ENCODE measurements around the gene CMIP.

CMIP gene

DNA sequence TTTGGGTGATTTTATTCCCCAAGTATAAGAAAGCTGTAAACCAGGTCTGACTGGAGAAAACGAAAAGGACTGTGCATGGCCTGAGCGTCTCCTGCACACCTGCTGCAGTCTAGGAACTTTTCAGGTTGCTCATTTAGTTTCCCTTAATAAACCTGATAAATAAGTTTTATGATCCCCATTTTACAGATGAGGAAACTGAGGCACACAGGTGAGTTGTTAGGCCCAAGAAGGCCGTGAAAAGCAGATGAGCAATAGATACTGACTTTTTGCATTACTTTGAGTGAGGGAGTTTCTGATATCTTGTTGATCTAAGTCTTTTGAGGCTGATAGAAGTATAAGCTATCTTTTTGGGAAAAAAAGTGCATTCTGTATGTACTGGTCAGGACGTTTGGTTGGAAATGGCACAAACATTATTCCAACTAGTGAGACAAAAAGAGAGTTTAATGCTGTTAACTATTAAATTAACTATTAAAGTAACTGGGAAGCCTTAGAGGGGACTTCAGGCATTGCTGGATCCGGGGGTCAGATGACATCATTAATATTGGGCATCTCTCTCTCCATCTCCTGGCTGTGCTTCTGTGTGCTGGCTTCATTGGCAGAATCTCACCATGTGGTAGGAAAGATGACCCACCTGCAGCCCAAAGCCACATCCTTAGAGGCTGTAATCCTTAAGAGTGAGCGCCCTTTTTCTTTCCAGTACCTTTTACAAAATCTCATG lies 163.4 kb downstream of the CMIP start:
- no peak for DNase-seq (ENCODE audit: low read depth)

DNA sequence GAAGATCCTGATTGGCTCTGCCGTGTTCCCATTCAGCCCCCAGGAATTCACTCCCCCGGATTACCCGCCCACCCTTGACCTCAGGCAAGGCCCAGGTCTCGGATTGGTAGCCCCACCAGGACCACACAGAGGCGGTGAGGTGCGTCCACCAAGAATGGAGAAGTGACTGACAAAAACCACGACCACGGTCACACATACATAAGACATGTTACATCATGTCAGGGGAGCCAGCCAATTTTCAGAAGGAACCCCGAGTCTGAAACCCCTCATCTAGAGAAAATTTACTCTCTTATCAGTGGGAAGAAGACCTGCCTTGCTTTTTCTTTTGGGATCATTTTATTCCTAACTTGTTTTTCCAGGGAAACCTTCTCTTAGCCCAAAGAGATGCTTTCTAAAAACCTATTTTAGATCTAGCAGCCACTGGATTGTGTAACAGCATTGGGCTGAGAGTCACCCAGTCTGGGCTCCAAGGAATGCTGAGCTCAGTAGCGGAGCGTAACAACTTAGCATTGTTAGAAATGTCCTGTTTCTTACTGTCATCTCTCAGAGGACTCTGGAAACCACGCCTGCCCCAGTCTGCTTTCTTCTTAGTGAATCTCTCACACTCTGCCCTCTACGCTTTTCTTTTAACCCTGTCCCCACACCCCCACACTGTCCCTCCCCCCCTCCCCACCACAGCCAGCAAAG lies 164.1 kb downstream of the CMIP start:
- DNase-seq (ENCODE audit: low read depth), result no peak

- DNase-seq (ENCODE audit: low read depth), result no peak
Observed at GRCh38 chr16:81609323-81609892, 164.8 kb downstream of the CMIP start.

DNA sequence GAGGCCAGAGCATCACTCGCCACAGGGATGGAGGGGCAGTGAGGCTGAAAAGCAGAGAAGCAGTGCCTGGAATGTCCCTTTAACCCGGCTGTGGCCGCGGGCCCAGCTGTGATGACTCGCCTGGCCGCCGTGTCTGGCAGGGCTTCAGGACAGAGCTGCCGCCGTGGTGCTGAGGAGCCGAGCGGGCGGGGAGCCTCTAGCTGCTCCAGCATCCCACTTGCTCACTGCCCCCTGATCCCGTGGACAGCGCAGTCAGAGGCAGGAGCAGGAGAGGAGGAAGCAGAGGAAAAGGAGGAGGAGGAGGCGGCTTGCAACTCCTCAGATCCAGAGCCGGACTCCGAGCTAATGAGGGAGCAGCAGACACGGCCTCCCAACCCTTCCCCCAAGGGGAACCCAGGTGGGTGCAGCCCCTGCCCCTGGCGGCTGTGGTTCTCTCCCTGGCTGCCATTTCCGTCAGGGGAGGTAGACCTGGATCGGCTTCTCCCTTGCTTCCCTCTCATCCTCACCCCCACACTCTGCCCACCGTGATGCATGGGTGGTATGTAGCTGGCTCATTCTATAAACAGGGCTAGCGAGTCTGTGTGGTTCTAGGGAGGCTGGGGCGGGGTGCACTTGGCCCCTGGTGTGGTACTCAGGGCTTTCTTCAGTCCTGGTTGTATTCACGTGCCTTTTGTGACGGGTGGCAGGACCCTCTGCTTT lies 165.7 kb downstream of the CMIP start:
- DNase-seq (ENCODE audit: low read depth), result peak; percentile 54

GRCh38 chr16:81610936-81611335 lies 166.3 kb downstream of the CMIP start:
- DNase-seq (ENCODE audit: low read depth), result no peak

DNA sequence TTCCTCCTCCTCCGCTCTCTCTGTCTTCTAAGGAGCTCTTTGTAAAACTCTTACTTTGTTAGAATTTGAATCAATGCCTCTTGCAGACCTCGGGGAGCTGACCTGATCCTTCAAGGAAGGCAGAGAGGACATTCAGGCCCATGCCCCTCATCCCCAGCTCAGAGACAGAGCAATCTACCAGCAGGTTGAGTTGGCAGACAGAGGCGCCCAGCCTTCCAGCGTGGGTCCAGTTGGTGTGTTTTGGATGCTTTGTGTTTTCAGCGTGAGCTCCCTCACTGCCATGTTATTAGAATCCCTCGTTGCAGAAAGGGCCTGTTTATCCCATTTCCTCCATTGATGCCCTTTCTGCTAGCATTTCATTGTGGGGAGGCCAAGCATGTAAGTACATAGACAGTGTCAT lies 167.1 kb downstream of the CMIP start:
- DNase-seq (ENCODE audit: low read depth), result no peak

GRCh38 chr16:81612351-81613163 lies 167.9 kb downstream of the CMIP start:
- DNase-seq (ENCODE audit: low read depth), result no peak

- no peak for DNase-seq (ENCODE audit: low read depth)
Observed at GRCh38 chr16:81614171-81614570, 169.6 kb downstream of the CMIP start.

DNA sequence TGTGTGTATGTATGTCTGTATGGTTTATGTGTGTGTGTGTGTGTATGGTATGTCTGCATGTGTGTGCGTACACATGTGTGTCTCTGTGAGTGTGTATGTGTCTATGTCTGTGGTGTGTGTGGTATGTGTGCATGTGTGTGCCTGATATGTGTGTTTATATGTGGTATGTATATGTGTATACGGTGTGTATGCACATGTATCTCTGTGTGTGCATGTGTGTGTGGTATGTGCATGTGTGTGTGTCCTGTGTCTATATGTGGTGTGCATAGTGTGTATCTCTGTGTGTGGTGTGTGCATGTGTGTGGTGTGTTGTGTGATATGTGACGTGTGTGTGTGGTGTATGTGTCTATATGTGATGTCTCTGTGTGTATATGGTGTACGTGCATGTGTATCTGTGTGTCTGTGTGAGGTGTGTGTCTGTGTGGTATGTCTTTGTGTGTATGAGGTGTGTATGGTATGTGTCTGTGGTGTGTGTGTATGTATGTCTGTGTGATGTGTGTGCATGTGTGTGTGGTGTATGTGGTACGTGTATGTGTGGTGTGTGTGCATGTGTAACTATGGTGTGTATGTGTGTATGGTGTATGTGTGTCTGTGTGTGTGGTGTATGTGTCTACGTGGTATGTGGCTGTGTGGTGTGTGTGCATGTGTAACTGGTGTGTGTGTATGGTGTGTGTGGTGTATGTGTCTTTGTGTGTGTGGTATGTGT lies 170.2 kb downstream of the CMIP start:
- DNase-seq (ENCODE audit: low read depth), result no peak

DNA sequence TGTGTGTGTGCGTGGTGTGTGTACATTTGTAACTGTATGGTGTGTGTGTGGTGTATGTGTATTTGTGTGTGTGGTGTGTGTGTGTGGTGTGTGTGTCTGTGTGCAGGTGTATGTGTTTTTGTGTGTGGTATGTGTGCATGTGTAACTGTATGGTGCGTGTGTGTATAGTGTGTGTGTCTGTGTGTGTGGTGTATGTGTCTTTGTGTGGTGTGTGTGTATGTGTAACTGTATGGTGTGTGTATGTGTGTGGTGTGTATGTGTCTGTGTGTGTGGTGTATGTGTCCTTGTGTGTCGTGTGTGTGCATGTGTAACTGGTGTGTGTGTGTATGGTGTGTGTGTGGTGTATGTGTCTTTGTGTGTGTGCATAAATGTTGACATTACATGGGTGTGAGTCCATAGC lies 170.8 kb downstream of the CMIP start:
- DNase-seq (ENCODE audit: low read depth), result no peak

- no peak for DNase-seq (ENCODE audit: low read depth)
Observed at GRCh38 chr16:81615833-81616232, 171.2 kb downstream of the CMIP start.

- no peak for DNase-seq (ENCODE audit: low read depth)
Observed at GRCh38 chr16:81616321-81617020, 171.9 kb downstream of the CMIP start.

DNA sequence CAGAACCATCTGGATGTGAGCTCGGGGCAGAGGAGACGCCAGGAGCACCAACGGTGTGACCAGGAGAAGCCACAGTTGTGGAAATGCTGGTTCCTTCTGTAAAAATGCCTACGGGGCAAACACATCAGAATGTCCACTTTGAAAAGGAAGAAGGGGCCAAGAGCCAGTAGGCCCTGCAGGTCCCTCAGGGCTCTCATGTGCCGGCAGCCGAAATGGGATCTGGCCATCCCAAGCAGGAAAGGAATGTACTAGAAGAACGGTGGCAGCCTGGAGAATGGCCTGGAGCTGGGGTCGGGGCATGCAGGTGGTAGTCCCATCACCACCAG lies 172.4 kb downstream of the CMIP start:
- no peak for DNase-seq (ENCODE audit: low read depth)

- no peak for DNase-seq (ENCODE audit: low read depth)
Observed at GRCh38 chr16:81618187-81618586, 173.6 kb downstream of the CMIP start.

DNA sequence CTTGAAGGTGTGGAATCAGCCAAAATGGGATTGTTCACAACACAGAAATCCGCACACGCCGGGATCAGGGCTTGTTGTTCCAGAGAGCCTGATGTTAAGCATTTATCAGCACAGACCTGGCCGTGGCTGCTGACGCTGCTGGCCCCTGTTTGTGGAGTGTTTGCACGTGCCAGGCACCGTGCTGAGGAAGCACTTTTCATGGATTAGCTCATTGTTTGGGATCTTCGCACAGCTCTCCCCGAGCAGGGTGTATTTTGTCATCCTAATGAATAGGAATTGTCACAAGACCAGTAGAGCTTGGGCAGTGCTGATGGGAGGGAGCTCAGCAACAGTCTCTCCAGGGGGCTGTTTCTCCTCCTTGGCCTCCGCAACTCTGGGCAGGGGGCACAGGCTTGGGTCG lies 174.1 kb downstream of the CMIP start:
- DNase-seq (ENCODE audit: low read depth), result no peak

DNA sequence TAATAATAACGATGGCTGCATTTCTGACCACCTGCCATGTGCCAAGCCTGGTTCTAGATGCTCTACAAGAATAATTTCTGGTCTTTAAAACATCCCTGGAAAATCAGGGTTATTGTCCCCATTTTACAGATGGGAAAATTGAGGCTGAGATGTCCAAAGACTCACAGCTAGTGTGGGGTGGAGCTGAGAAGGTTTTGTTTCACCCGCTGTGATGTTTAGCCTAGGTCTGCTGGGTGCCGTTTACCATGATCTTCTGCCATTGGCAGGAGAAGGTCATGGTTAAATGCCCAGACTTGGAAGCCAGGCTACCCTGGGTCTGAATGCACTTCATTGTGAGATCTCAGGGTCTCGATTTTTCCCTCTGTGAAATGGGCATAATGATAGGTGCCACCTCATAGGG lies 175.4 kb downstream of the CMIP start:
- DNase-seq (ENCODE audit: low read depth), result no peak

DNA sequence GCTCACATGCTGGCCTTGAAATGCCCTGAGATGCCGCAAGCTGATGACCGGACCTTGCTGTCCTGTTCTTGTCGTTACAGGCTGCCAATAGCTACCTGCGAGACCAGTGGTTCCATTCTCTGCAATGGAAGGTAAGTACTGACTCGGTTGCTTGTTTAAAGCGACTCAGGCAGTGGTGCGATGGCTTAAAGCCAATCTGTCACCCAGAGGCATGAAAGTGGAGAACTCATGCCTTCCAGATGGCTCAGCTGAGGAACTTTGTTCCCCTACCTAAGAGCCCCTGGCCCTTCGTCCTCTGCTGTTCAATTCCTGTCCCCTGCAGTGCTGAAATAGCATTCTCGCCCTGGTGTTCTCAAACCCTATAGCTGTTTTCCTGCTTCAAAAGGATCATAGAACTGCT lies 176.2 kb downstream of the CMIP start:
- no peak for DNase-seq (ENCODE audit: low read depth)

GRCh38 chr16:81621496-81621895 lies 176.9 kb downstream of the CMIP start:
- DNase-seq (ENCODE audit: low read depth), result no peak

- no peak for DNase-seq (ENCODE audit: low read depth)
Observed at GRCh38 chr16:81623365-81624102, 178.9 kb downstream of the CMIP start.

- no peak for DNase-seq (ENCODE audit: low read depth)
Observed at GRCh38 chr16:81624403-81624759, 179.8 kb downstream of the CMIP start.
